GM18526 (cell line): ENCODE measurements around the gene SURF4.

Source experiments
- POLR2A ChIP-seq: IDR thresholded peaks from 3 replicates; pipeline ENCODE4 v1.6.1; 2011; ENCODE audit not compliant: insufficient read length; ENCODE audit errors: extremely low read depth

The SURF4 gene

GRCh38 chr9:133366435-133366834 is 9.4 kb downstream of the SURF4 start:
- no peak for TF ChIP-seq POLR2A

GRCh38 chr9:133362359-133363044 is 13.4 kb downstream of the SURF4 start:
- TF ChIP-seq POLR2A = no peak

GRCh38 chr9:133361507-133362092 is 14.3 kb downstream of the SURF4 start:
- no peak for TF ChIP-seq POLR2A

GRCh38 chr9:133360400-133361393 is 15.2 kb downstream of the SURF4 start:
- TF ChIP-seq POLR2A = no peak

GRCh38 chr9:133359399-133360175 is 16.3 kb downstream of the SURF4 start:
- TF ChIP-seq POLR2A = no peak

- TF ChIP-seq POLR2A = no peak
Measured at GRCh38 chr9:133357656-133358055, 18.2 kb downstream of the SURF4 start.

GRCh38 chr9:133356391-133357091 is 19.3 kb downstream of the SURF4 start, which contains the start of the genes SURF1 and SURF2:
Gene SURF1 (minus strand): TSS chr9:133356487. CDS start chr9:133356453, 34 bp downstream.
Gene SURF2 (plus strand): TSS chr9:133356550. CDS start chr9:133356593, 43 bp downstream.
- TF ChIP-seq POLR2A = peak; percentile 87

GRCh38 chr9:133355881-133356357 is 19.9 kb downstream of the SURF4 start:
- TF ChIP-seq POLR2A = no peak

- no peak for TF ChIP-seq POLR2A
Measured at GRCh38 chr9:133354766-133355165, 21.1 kb downstream of the SURF4 start.

- TF ChIP-seq POLR2A = no peak
Measured at GRCh38 chr9:133353548-133353947, 22.3 kb downstream of the SURF4 start.

GRCh38 chr9:133352635-133353340 is 23.1 kb downstream of the SURF4 start:
- peak; percentile 25 for TF ChIP-seq POLR2A

GRCh38 chr9:133351908-133352634 is 23.8 kb downstream of the SURF4 start:
- TF ChIP-seq POLR2A = peak; percentile 36

- TF ChIP-seq POLR2A = no peak
Measured at GRCh38 chr9:133351526-133351907, 24.3 kb downstream of the SURF4 start.

- TF ChIP-seq POLR2A = no peak
Measured at GRCh38 chr9:133349965-133350616, 25.8 kb downstream of the SURF4 start.
